ENCODE results near the gene KLHL18.

- no peak for TF ChIP-seq CTCF (optimal IDR thresholded peaks at IDR 0.05 in 1 of 3, IDR thresholded peaks at IDR 0.05 in 1 of 3, conservative IDR thresholded peaks at IDR 0.05 in 1 of 3; ENCODE audit: extremely low read depth in 1 of 3, insufficient read depth in 2 of 3, low read length in 3 of 3)
- TF ChIP-seq EZH2 (IDR thresholded peaks at IDR 0.05; ENCODE audit: low read length) = no peak
These were observed 11.1 kb downstream of the KLHL18 start for GRCh38 chr3:47293822-47294221.
